Esophagus squamous epithelium (tissue), 4 donors: ENCODE data around the gene RMND1.

Experiments
- CTCF ChIP-seq, 6 experiments: fragments of 450-650 bp in 4 of 6; fragments of 200-600 bp in 2 of 6; sonication (generic) in 2 of 6; IDR thresholded peaks; one replicate each; pipeline ENCODE4 v1.5.1; 2016 to 2019; ENCODE audit warnings: antibody characterized with exemption in 6 of 6, mild to moderate bottlenecking in 4 of 6, moderate library complexity in 4 of 6
- POLR2A ChIP-seq, 4 donors: fragments of 450-650 bp; IDR thresholded peaks; one replicate each; pipeline ENCODE4 v1.6.1; 2017; ENCODE audit warnings: antibody characterized with exemption in 4 of 4, mild to moderate bottlenecking in 4 of 4, moderate library complexity in 3 of 4

GRCh38 chr6:151388997-151389617 is 62.8 kb downstream of the RMND1 start:
- TF ChIP-seq CTCF (IDR thresholded peaks at IDR 0.05) (no peak), POLR2A (IDR thresholded peaks at IDR 0.05) (no peak)
